Measurements from ENCODE around the gene SPDYE6. TPM values are rescaled to one million over a fixed set of nuclear protein-coding genes. Genes with fewer than 3 reads are reported as not detected.
A peak's percentile ranks its signal among the peaks of the same experiment; 100 is the strongest.
"Not testable (repeated sequence)": the region's sequence is repeated elsewhere in the genome, so short reads cannot be mapped to it uniquely, and the experiment has no call there.

The SPDYE6 gene
- total RNA-seq, 1 donor from 2014 or later: not detected

- H3K4me1 Mint-ChIP-seq: peaks cover 12% of the 10 kb centered on the region
- H3K27me3 Mint-ChIP-seq (ENCODE audit: low read depth): no peaks in the 10 kb centered on the region
- no peak for TF ChIP-seq CTCF (conservative IDR thresholded peaks at IDR 0.05)
- H3K9me3 Mint-ChIP-seq: no peaks in the 10 kb centered on the region
- no peak for DNase-seq (ENCODE audit: low read depth, low spot score)
- no peak overlapping the region for H3K4me3 Mint-ChIP-seq
- H3K27ac Mint-ChIP-seq (ENCODE audit: unreplicated experiment): no peak overlapping the region
- no peaks in the 10 kb centered on the region for H3K36me3 Mint-ChIP-seq (ENCODE audit: low read depth)
These were observed 51.6 kb downstream of the SPDYE6 start for GRCh38 chr7:102304668-102305067.

GRCh38 chr7:102303669-102304422, 52.4 kb downstream of the SPDYE6 start:
- H3K4me3 Mint-ChIP-seq: no peak overlapping the region
- H3K36me3 Mint-ChIP-seq (ENCODE audit: low read depth): no peaks in the 10 kb centered on the region
- no peaks in the 10 kb centered on the region for H3K9me3 Mint-ChIP-seq
- peaks cover 12% of the 10 kb centered on the region for H3K4me1 Mint-ChIP-seq
- H3K27ac Mint-ChIP-seq (ENCODE audit: unreplicated experiment): no peak overlapping the region
- H3K27me3 Mint-ChIP-seq (ENCODE audit: low read depth): no peaks in the 10 kb centered on the region
- no peak for DNase-seq (ENCODE audit: low read depth, low spot score)
- no peak for TF ChIP-seq CTCF (conservative IDR thresholded peaks at IDR 0.05)

- Mint-ChIP-seq H3K9me3 (no peaks in the 10 kb centered on the region), H3K27ac (ENCODE audit: unreplicated experiment) (no peak overlapping the region), H3K36me3 (ENCODE audit: low read depth) (no peaks in the 10 kb centered on the region), H3K4me1 (peaks cover 7% of the 10 kb centered on the region), H3K4me3 (no peak overlapping the region), H3K27me3 (ENCODE audit: low read depth) (no peaks in the 10 kb centered on the region)
- no peak for TF ChIP-seq CTCF (conservative IDR thresholded peaks at IDR 0.05)
- DNase-seq (ENCODE audit: low read depth, low spot score): no peak
These were observed 54.2 kb downstream of the SPDYE6 start for GRCh38 chr7:102302025-102302424.

- DNase-seq (ENCODE audit: low read depth, low spot score); H3K4me1 Mint-ChIP-seq; H3K27me3 Mint-ChIP-seq (ENCODE audit: low read depth); H3K36me3 Mint-ChIP-seq (ENCODE audit: low read depth); H3K9me3 Mint-ChIP-seq; H3K4me3 Mint-ChIP-seq: not testable (repeated sequence)
- peak overlapping the region; percentile 12 for H3K27ac Mint-ChIP-seq (ENCODE audit: unreplicated experiment)
These were observed 54.9 kb downstream of the SPDYE6 start for GRCh38 chr7:102301367-102301766.

- peak; percentile 44 for TF ChIP-seq CTCF (conservative IDR thresholded peaks at IDR 0.05)
- Mint-ChIP-seq H3K4me1 (peaks cover 10% of the 10 kb centered on the region), H3K9me3 (no peaks in the 10 kb centered on the region), H3K27ac (ENCODE audit: unreplicated experiment) (no peak overlapping the region), H3K4me3 (no peak overlapping the region), H3K36me3 (ENCODE audit: low read depth) (no peaks in the 10 kb centered on the region), H3K27me3 (ENCODE audit: low read depth) (no peaks in the 10 kb centered on the region)
- peak; percentile 49 for DNase-seq (ENCODE audit: low read depth, low spot score)
These were observed 55.5 kb downstream of the SPDYE6 start for GRCh38 chr7:102300643-102301221.

Measured in neural crest cell (in vitro differentiated cells).